ENCODE data around the gene HES1. TPM values are rescaled to one million over a fixed set of nuclear protein-coding genes. Genes with fewer than 3 reads are reported as not detected.

HES1 gene
- total and polyA plus RNA-seq, 10 of the 15 experiments (the other 5 are each of a cell fraction or from before 2014, with no cell fraction given), result 0.46 to 5.3 (median 2.3) TPM

DNA sequence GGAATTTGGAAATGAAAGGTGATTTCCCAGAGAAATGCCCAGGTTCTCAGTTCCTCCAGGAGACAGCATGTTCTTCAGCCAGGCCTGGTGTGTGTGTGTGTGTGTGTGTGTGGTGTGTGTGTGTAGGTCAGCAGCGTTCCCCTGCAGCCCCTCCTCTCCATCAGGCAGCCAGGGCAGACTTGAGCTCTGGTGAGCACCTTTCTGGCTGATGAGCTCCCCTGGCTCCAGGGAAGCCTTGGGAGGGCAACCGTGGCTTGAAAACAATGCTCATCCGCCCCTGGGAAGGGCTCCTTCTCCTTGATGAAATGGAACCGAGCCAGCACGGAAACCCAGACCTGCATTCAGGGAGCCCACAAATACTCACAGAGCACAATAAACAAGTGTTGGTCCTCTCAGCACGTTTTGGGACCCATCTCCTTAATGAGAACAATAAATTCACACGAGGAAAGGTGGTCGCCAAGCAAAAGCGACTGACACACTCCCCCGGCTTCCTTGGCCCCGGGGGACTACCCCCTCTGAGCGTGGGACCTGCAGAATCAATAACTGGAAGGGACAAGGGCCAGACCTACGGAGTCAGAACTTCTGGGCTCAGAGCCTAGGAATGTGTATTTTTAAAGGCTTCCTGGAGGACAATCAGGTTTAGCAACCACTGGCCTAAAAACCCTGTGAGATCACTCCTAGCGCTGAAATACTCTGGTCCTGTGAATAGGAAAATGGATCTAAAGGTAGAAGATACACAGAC is 38.6 kb upstream of the HES1 start:
- Histone ChIP-seq H2AFZ (ENCODE audit: control insufficient read depth, low read depth, low read length) (no peak overlapping the region), H3K27me3 (replicated peaks in 1 of 2; ENCODE audit: control insufficient read depth in 2 of 2, insufficient read depth in 2 of 2, low read length in 1 of 2) (peaks cover 2 to 6% of the 10 kb centered on the region in 2 experiments; a peak in 3 of 4 replicates), H4K20me1 (ENCODE audit: control insufficient read depth, insufficient read depth) (peaks cover 2% of the 10 kb centered on the region; the same call in 1 of the 2 replicates), H3K9me3 (replicated peaks; ENCODE audit: control insufficient read depth, insufficient read depth, low read length) (no peaks in the 10 kb centered on the region), H3K27ac (ENCODE audit: control insufficient read depth, insufficient read depth) (no peak overlapping the region), H3K36me3 (ENCODE audit: control insufficient read depth in 2 of 2, insufficient read depth in 2 of 2, low read length in 1 of 2) (no peaks in the 10 kb centered on the region), H3K9ac (ENCODE audit: control insufficient read depth, insufficient read depth, low read length) (no peak overlapping the region), H3K4me2 (ENCODE audit: control insufficient read depth, insufficient read depth) (no peak overlapping the region), H3K4me1 (ENCODE audit: control insufficient read depth, insufficient read depth, low read length) (peaks cover 24% of the 10 kb centered on the region), H3K79me2 (ENCODE audit: control insufficient read depth, insufficient read depth, low read length) (no peaks in the 10 kb centered on the region), H3K4me3 (no peak overlapping the region)
- ATAC-seq, result no peak
- in situ Hi-C loops (cut with MboI) (no loop called here), intact Hi-C loops (cut with micrococcal nuclease; ENCODE audit: unreplicated experiment) (no loop called here)
- RAD21 ChIA-PET (ENCODE audit: unreplicated experiment), result interaction anchor here (0.6 kb wide), 1 partner anchor 69 kb away, joined by 3 read pairs; no protein-coding TSS in a partner anchor
- 74% methylated on average over 14 of the region's 14 CpGs for WGBS (ENCODE audit: insufficient coverage, insufficient replicate concordance, low lambda C conversion rate, missing lambda C conversion rate)
- DNase-seq (ENCODE audit: low read depth, low spot score), result no peak
- no peak for TF ChIP-seq SMC3 (IDR thresholded peaks at IDR 0.05; ENCODE audit: borderline replicate concordance, low read length)
- no peak for TF ChIP-seq TAF1 (IDR thresholded peaks at IDR 0.05; ENCODE audit: borderline replicate concordance, low read depth, low read length)
- no peak for TF ChIP-seq ZZZ3 (IDR thresholded peaks at IDR 0.05; ENCODE audit: control insufficient read depth, insufficient read length, low read depth)
- no peak for TF ChIP-seq KDM1A (IDR thresholded peaks at IDR 0.05; ENCODE audit: borderline replicate concordance)
- no peak for TF ChIP-seq PML (IDR thresholded peaks at IDR 0.05; ENCODE audit: low read length)
- TF ChIP-seq NFYB (IDR thresholded peaks at IDR 0.05; ENCODE audit: insufficient read depth, low read depth, low read length), result no peak
- no peak for TF ChIP-seq IKZF2 (IDR thresholded peaks at IDR 0.05)
- TF ChIP-seq CREB1 (IDR thresholded peaks at IDR 0.05; ENCODE audit: low read depth), result no peak
- no peak for TF ChIP-seq BMI1 (IDR thresholded peaks at IDR 0.05; ENCODE audit: borderline replicate concordance)
- no peak for TF ChIP-seq RBBP5 (conservative IDR thresholded peaks at IDR 0.05)
- TF ChIP-seq YBX1 (IDR thresholded peaks at IDR 0.05), result no peak
- no peak for TF ChIP-seq POLR2AphosphoS5 (IDR thresholded peaks at IDR 0.05; ENCODE audit: low read length)
- TF ChIP-seq HCFC1 (IDR thresholded peaks at IDR 0.05; ENCODE audit: low read length), result no peak
- no peak for TF ChIP-seq MXI1 (IDR thresholded peaks at IDR 0.05; ENCODE audit: low read depth, low read length)
- no peak for TF ChIP-seq ZNF274 (IDR thresholded peaks at IDR 0.05; ENCODE audit: insufficient read depth, insufficient read length)
- CTCF ChIA-PET, result no interaction called here
- FAIRE-seq, result no peak
- BruUV-seq (replicated peaks), result no TSS peak
- POLR2A ChIA-PET, result interaction anchor here (0.7 kb wide), 1 partner anchor 340 kb away, joined by 3 read pairs; no protein-coding TSS in a partner anchor
- SMC1A ChIA-PET (ENCODE audit: uncharacterized antibody, unreplicated experiment), result interaction anchor here (1.1 to 1.3 kb wide), 2 partner anchors 8 to 33 kb away, joined by 3 to 4 read pairs; no protein-coding TSS in a partner anchor

Data from GM12878 (cell line).